Activated CD4-positive, alpha-beta T cell treated with anti-CD3 and anti-CD28 coated beads, Interleukin-2, amount 10 ng/mL, durations not matched to agents 24 days and 14 days (primary cell): ENCODE data around the gene SKOR1. TPM values are rescaled to one million over a fixed set of nuclear protein-coding genes. Genes with fewer than 3 reads are reported as not detected.
A peak's percentile ranks its signal among the peaks of the same experiment; 100 is the strongest.

Source experiments
- DNase-seq: peaks from one replicate; pipeline ENCODE4 v3.0.0; 2022
- H3K27ac Mint-ChIP-seq: one replicate; pipeline ENCODE4 v1.8.0; 2022; ENCODE audit warnings: mild to moderate bottlenecking, mixed read lengths
- H3K27me3 Mint-ChIP-seq: one replicate; pipeline ENCODE4 v1.8.0; 2022; ENCODE audit warnings: mixed read lengths
- H3K36me3 Mint-ChIP-seq: one replicate; pipeline ENCODE4 v1.8.0; 2022; ENCODE audit warnings: low read depth, mild to moderate bottlenecking, mixed read lengths
- H3K4me1 Mint-ChIP-seq: one replicate; pipeline ENCODE4 v1.8.0; 2021; ENCODE audit warnings: mixed read lengths
- H3K4me3 Mint-ChIP-seq: one replicate; pipeline ENCODE4 v1.8.0; 2022; ENCODE audit warnings: mild to moderate bottlenecking, moderate library complexity, mixed read lengths
- H3K9me3 Mint-ChIP-seq: one replicate; pipeline ENCODE4 v1.8.0; 2021; ENCODE audit warnings: mixed read lengths
- intact Hi-C: fragments of 100-400 bp; cut with micrococcal nuclease; formaldehyde crosslinking; loops from one replicate; pipeline ENCODE4 v1.15.1; 2023
- total RNA-seq: library from RNA; stranded (reverse); gene quantifications from 2 replicates; pipeline ENCODE4 v1.2.3, GENCODE V29; 2022

The SKOR1 gene
- total RNA-seq, 1 donor from 2014 or later: 0.09 TPM

DNA sequence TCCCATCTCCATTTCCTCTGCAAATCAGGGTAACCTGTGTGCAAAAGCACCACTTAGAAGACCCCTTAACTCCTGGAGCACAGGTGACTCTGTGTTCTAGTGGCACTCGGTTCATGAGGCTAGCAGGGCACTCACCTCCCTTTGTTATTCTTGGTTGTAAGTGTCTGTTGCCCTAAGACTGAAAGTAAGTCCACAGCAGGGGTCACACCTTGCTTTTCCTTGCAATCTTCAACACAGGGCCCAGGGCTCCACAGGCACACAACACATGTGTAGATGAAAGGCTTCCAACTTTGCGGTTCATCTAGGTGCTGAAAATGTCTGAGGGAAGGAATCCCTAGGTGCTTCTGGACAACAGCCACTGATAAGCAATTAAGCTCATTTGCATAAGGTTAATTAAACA is 11.6 kb downstream of the SKOR1 start:
- peaks cover 64% of the 10 kb centered on the region for H3K27me3 Mint-ChIP-seq
- H3K4me3 Mint-ChIP-seq: no peak overlapping the region
- intact Hi-C loops: loop anchor here (1.0 to 10.0 kb wide), 5 partner anchors 75 to 1132 kb away; partner anchors contain the start of gene SMAD6
- H3K36me3 Mint-ChIP-seq: peaks cover 3% of the 10 kb centered on the region
- DNase-seq: no peak
- H3K9me3 Mint-ChIP-seq: no peaks in the 10 kb centered on the region
- H3K27ac Mint-ChIP-seq: no peak overlapping the region
- H3K4me1 Mint-ChIP-seq: peaks cover 39% of the 10 kb centered on the region

DNA sequence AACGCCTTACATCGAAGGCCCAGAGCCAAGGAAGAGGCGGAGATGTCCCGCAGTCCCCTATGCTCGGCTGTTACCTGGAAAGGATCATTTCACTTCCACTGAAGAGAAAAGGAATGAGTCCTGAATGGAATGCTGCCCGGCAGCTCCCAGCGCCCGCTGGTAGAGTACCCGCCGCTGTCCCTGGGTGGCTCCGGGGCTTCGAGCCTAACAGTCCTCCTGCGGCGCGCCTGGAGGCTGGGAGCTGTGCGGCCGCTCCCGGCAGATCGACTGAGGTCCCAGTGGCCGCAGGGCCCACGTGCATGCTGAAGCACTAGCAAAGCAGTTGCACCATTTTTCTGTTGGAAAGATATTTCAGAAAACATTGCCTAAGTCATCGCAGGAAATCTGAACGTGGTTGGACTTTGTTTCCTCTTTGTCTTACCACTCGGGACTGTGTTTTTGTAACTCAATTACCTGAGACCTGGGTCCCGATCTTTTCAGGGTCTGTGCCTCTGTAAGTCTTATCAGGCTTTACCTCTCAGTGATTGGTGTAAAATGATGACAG is 13.6 kb downstream of the SKOR1 start:
- intact Hi-C loops: loop anchor here (5.0 to 10.0 kb wide), 3 partner anchors 77 to 1134 kb away; partner anchors contain the start of gene SMAD6
- Mint-ChIP-seq H3K9me3 (no peaks in the 10 kb centered on the region), H3K27ac (no peak overlapping the region), H3K36me3 (peaks cover 3% of the 10 kb centered on the region), H3K4me3 (peak overlapping the region; percentile 95), H3K4me1 (peaks cover 32% of the 10 kb centered on the region), H3K27me3 (peaks cover 47% of the 10 kb centered on the region)
- DNase-seq: no peak

DNA sequence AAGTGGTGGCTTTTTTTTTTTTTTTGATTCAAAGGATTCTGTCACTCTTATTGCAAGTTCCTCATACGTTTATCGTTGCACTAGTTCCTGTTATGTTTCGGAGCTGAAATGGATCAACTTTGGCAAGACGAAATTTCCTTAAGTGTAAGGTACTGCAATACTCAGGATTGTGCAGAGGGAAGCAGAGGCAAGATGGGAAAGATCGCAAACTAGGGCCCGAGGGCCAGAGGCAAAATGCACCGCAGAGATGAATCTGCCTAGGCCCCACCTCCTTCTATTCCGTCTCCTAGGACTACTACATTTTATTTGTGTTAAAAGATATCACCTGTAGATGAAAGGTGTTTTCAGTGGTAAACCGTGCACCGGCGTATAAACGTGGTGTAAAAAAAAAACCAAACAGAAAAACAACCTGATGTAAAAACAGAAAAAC is 14.2 kb downstream of the SKOR1 start:
- Mint-ChIP-seq H3K27ac (peak overlapping the region; percentile 98), H3K36me3 (peaks cover 3% of the 10 kb centered on the region), H3K4me3 (peak overlapping the region; percentile 95), H3K27me3 (peaks cover 41% of the 10 kb centered on the region), H3K4me1 (peaks cover 28% of the 10 kb centered on the region), H3K9me3 (no peaks in the 10 kb centered on the region)
- intact Hi-C loops: loop anchor here (5.0 to 10.0 kb wide), 3 partner anchors 77 to 1135 kb away; partner anchors contain the start of gene SMAD6
- peak; percentile 82 for DNase-seq

DNA sequence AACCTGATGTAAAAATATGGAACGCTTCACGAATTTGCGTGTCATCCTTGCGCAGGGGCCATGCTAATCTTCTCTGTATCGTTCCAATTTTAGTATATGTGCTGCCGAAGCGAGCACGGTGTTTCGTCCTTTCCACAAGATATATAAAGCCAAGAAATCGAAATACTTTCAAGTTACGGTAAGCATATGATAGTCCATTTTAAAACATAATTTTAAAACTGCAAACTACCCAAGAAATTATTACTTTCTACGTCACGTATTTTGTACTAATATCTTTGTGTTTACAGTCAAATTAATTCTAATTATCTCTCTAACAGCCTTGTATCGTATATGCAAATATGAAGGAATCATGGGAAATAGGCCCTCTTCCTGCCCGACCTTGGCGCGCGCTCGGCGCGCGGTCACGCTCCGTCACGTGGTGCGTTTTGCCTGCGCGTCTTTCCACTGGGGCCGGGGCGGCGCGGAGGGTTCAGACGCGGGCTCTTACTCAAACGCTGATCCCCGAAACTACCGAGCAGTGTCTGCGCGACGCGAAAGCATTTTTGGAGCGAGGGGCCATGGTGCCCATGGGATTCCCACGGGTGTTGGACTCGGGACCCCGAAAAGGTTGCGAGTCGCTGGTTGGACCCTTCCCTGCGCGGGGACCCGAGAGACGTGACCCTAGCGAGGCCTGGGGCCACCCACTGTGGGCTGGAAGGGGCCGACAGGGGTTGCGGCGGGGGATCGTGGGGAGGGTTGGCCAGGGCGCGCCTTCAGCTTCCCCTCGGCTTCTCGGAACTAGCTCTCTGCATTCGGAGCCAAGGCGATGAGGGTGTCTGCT is 14.8 kb downstream of the SKOR1 start, which contains the start of gene RNU6-1:
TSS of gene RNU6-1 (minus strand) at position 117 of the 820 bp plus-strand sequence.
- Mint-ChIP-seq H3K4me3 (peak within 1 kb of the TSS; percentile 95), H3K27ac (peak within 1 kb of the TSS; percentile 98), H3K36me3 (peaks cover 3% of the 10 kb centered on the region), H3K4me1 (peaks cover 27% of the 10 kb centered on the region), H3K27me3 (peaks cover 35% of the 10 kb centered on the region), H3K9me3 (no peaks in the 10 kb centered on the region)
- DNase-seq: peak; percentile 99
- intact Hi-C loops: loop anchor here (2.0 to 10.0 kb wide), 6 partner anchors 78 to 1135 kb away; partner anchors contain the start of genes C15orf61, MAP2K5, PIAS1 and SMAD6

DNA sequence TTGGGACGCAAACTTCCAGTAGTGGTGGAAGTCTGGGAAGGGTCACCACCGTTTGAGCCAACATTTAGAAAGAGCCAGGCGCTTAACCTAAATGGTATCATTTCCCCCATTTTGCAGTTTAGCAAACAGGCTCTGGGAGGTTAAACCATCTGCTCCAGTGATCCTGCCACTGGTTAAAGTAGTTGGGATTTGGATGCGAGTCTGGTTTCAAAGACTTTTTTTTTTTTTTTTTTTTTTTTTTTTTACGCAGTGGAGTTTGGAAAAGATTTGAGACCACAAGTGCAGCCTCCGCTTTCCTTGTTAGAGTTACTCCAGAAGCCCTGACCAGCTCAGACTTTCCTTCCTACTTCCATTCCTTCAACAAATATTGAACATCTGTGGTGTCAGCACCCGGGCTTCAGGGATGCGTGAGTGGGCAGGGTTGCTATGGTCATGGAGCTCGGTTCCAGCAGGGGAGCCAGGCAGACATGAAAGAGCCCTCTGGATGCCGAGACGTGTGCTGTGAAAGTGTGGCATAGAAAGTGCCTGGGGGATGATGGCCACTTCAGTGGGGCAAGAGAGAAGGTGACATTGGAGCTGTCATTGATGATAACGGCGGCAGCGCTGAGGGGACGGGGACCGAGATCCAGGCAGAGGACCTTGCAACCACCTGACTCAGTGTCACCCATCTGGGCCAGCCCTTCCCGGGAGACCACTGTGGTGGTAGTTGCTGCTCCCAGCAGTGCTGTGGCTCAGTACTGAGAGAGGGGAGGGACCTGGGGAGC is 15.6 kb downstream of the SKOR1 start:
- Mint-ChIP-seq H3K36me3 (peaks cover 3% of the 10 kb centered on the region), H3K27ac (peak overlapping the region; percentile 98), H3K27me3 (peaks cover 27% of the 10 kb centered on the region), H3K9me3 (no peaks in the 10 kb centered on the region), H3K4me3 (peak overlapping the region; percentile 95), H3K4me1 (peaks cover 24% of the 10 kb centered on the region)
- intact Hi-C loops: loop anchor here (2.0 to 5.0 kb wide), 3 partner anchors 211 to 320 kb away; partner anchors contain the start of genes C15orf61, MAP2K5 and PIAS1
- peak; percentile 76 for DNase-seq

DNA sequence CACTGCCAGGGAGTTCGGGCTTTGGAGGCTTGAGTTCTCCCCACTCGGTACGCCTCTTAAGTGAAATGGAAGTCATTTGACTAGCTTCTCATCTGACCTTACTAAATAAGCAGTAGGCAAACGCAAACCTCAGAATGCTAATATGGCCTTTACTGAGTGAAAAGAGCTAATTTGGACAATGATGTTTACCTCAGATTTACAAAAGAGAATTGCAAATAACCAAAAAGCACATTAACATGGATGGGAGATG is 16.1 kb downstream of the SKOR1 start:
- Mint-ChIP-seq H3K27ac (peak overlapping the region; percentile 79), H3K27me3 (peaks cover 23% of the 10 kb centered on the region), H3K4me3 (peak overlapping the region; percentile 83), H3K9me3 (no peaks in the 10 kb centered on the region), H3K36me3 (peaks cover 3% of the 10 kb centered on the region), H3K4me1 (peaks cover 21% of the 10 kb centered on the region)
- DNase-seq: no peak
- intact Hi-C loops: loop anchor here (2.0 to 5.0 kb wide), 3 partner anchors 211 to 321 kb away; partner anchors contain the start of genes C15orf61, MAP2K5 and PIAS1

DNA sequence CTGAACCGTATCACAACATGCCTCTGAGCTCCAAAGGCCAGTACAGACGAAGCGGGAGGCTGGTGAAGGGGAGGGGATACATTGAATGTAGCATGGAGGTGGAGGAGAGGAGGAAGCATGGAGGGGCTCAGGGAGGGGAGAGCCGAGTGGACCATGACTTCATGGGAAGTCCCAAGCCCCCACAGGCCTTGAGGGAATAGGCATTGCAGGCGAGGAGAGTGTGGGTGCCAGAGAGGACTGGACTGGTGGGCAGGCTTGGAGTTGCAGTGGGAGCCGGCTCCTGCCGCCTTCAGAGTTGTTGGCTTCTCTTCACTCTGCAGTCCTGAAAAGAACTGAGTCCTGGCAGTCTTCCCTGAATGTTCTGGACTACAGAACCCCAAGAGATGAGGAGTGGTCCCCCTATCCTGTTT is 17.8 kb downstream of the SKOR1 start:
- peaks cover 3% of the 10 kb centered on the region for H3K36me3 Mint-ChIP-seq
- no peak for DNase-seq
- no peaks in the 10 kb centered on the region for H3K9me3 Mint-ChIP-seq
- H3K27ac Mint-ChIP-seq: no peak overlapping the region
- no peak overlapping the region for H3K4me3 Mint-ChIP-seq
- peaks cover 19% of the 10 kb centered on the region for H3K4me1 Mint-ChIP-seq
- H3K27me3 Mint-ChIP-seq: peaks cover 19% of the 10 kb centered on the region
- intact Hi-C loops: loop anchor here (5.0 kb wide), 1 partner anchor 209 kb away; the partner anchor contains the start of gene PIAS1

DNA sequence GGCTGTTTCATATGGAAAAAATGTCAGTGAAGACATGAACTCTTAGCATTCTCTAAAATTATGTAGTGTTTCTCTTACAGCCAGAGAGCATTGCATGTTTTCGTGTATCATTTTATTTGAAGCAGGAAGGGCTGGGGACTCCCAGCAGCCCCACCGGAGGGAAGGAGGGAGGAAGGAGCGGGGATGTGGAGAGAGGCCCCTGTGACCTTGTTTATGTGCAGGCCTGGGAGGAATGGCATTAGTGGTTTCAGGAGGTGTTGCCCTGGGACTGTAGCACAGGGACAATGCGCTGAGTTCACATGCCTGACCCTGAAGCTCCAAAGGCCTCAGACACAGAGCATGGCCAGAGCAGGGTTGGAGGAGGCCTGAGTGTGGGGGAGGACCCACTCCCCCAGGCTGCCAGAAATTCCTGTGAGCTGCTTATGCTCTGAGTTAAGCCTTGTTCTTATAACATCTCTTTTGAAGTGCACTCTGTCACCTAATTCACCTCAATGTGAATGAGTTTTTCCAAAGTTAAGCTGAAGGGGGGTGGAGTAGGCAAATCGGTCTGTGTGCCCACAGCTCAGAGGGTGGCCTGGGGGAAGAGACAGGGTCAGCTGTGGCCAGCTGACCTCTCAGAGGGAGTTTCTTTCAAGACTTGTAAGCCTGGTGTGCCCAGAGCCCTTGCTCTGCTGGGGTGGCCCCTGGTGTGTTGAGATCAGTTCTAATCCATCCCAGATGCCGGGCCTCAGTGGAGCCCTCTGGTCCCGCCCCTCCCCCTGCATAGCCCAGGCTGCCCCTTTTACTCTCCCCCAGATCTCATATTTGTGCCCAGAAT is 18.5 kb downstream of the SKOR1 start:
- peaks cover 20% of the 10 kb centered on the region for H3K27me3 Mint-ChIP-seq
- DNase-seq: no peak
- H3K4me1 Mint-ChIP-seq: peaks cover 17% of the 10 kb centered on the region
- H3K9me3 Mint-ChIP-seq: no peaks in the 10 kb centered on the region
- intact Hi-C loops: loop anchor here (5.0 kb wide), 1 partner anchor 209 kb away; the partner anchor contains the start of gene PIAS1
- H3K36me3 Mint-ChIP-seq: peaks cover 3% of the 10 kb centered on the region
- H3K4me3 Mint-ChIP-seq: no peak overlapping the region
- H3K27ac Mint-ChIP-seq: no peak overlapping the region

DNA sequence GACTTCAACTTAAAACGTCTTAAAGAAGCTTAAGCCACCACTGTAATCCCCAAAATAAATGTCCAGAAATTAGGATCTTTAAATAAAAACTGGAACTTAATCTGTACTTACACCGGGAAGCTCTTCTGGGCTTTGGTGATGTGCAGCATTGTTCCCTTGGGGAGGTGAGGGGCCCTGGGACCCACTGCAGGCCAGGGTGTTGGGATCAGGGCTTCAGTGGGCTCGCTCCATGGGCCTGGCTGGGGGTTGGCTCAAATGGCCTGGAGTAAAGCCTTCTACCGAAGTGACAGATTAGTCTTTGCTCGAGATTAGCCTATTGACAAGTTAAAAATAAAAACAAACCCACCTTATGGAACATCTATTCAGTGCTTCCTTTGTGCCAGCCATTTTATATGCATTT is 20.7 kb downstream of the SKOR1 start:
- intact Hi-C loops: no loop called here
- no peaks in the 10 kb centered on the region for H3K36me3 Mint-ChIP-seq
- H3K4me3 Mint-ChIP-seq: no peak overlapping the region
- H3K27me3 Mint-ChIP-seq: peaks cover 20% of the 10 kb centered on the region
- peaks cover 6% of the 10 kb centered on the region for H3K4me1 Mint-ChIP-seq
- H3K27ac Mint-ChIP-seq: no peak overlapping the region
- no peak for DNase-seq
- H3K9me3 Mint-ChIP-seq: no peaks in the 10 kb centered on the region

DNA sequence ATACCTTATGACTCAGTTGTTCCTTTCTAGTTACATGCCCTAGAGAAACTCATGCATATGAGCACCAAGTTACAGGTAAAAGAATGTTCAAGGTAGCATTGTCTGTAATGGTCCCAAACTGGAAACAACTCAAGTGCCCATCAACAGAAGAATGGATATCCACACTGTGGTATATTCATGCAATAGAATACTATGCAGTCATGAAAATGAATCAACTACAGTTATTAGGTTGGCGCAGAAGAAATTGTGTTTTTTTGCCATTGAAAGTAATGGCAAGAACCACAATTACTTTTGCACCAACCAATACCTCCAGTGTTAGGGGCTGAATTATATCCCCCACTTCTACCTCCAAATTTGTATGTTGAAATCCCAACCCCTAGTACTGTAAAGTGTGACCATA is 24.2 kb downstream of the SKOR1 start:
- H3K27me3 Mint-ChIP-seq: peaks cover 20% of the 10 kb centered on the region
- no peaks in the 10 kb centered on the region for H3K9me3 Mint-ChIP-seq
- DNase-seq: no peak
- no peaks in the 10 kb centered on the region for H3K36me3 Mint-ChIP-seq
- H3K27ac Mint-ChIP-seq: no peak overlapping the region
- H3K4me1 Mint-ChIP-seq: peaks cover 2% of the 10 kb centered on the region
- intact Hi-C loops: no loop called here
- no peak overlapping the region for H3K4me3 Mint-ChIP-seq

DNA sequence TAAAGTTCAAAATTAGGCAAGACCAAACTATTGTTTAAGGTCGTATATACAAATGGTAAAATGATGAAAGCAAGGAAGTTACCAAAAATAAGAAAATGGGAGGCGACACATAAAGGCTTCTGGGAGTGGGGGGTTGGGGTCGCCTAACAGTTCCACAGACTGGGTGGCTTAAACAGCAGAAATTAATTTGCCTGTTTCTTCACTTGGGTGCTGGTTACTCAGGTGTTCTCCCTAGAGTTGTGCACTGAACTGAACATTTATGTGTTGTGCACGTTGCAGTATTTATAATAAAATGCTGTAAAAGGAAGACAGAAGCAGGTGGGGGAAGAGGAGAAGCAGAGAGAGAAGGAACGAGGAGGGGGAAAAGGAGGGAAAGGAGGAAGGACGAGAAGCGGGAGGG is 25.0 kb downstream of the SKOR1 start:
- no peak for DNase-seq
- intact Hi-C loops: no loop called here
- H3K36me3 Mint-ChIP-seq: no peaks in the 10 kb centered on the region

DNA sequence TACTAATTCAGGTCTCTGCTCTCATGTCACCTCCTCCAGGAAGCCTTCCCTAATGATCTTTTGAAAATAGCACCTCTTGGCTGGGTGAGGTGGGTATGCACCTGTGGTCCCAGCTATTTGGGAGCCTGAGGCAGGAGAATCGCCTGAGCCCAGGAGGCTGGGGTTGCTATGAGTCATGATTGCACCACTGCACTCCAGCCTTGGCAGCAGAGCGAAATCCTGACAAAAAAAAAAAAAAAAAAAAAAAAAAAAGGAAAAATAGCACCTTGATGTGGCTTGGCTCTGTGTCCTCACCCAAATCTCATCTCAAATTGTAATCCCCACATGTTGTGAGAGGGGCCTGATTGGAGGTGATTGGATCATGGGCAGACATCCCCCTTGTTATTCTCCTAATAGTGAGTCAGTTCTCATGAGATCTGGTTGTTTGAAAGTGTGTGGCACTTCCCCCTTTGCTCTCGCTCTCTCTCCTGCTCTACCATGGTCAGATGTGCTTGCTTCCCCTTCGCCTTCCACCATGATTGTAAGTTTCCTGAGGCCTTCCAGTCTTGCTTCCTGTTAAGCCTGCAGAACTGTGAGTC is 25.8 kb downstream of the SKOR1 start:
- peak overlapping the region; percentile 25 for H3K27ac Mint-ChIP-seq
- H3K36me3 Mint-ChIP-seq: no peaks in the 10 kb centered on the region
- H3K4me3 Mint-ChIP-seq: no peak overlapping the region
- intact Hi-C loops: no loop called here
- H3K9me3 Mint-ChIP-seq: no peaks in the 10 kb centered on the region
- peaks cover 6% of the 10 kb centered on the region for H3K4me1 Mint-ChIP-seq
- DNase-seq: no peak
- H3K27me3 Mint-ChIP-seq: peaks cover 20% of the 10 kb centered on the region

More for the DNA sequence above, 25.0 kb downstream of the SKOR1 start:
- H3K9me3 Mint-ChIP-seq: no peaks in the 10 kb centered on the region
- no peak overlapping the region for H3K4me3 Mint-ChIP-seq
- H3K27me3 Mint-ChIP-seq: peaks cover 20% of the 10 kb centered on the region
- peaks cover 2% of the 10 kb centered on the region for H3K4me1 Mint-ChIP-seq
- H3K27ac Mint-ChIP-seq: no peak overlapping the region

DNA sequence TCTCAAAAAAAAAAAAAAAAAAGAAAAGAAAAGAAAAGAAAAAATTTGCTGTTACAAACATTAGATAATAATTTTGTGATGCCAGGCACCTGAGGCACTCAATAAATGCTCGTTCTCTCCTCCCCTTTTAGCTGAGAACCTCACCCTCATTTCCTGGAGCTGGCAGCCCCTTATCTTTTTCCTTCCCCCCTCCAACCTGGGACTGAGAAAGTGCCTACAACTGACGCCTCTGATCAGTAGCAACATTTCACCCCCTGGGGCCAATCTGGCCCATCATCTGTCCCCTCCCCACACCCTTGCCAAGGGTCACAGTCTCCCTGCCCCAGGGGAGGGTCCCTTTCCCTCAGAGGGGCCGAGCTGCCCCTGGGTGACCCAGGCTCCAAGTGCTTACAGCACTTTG is 27.1 kb downstream of the SKOR1 start:
- intact Hi-C loops: no loop called here
- Mint-ChIP-seq H3K9me3 (no peaks in the 10 kb centered on the region), H3K27ac (no peak overlapping the region), H3K36me3 (no peaks in the 10 kb centered on the region), H3K4me1 (peaks cover 6% of the 10 kb centered on the region), H3K27me3 (peaks cover 16% of the 10 kb centered on the region), H3K4me3 (no peak overlapping the region)
- no peak for DNase-seq
